Islet of Langerhans (tissue), 1 donor: Measurements from ENCODE around the gene GSX2.

Experiments used
- FAIRE-seq: peaks from one replicate; lab custom pipeline; 2011; peaks lifted over from hg19 to GRCh38; lab: Jason Lieb, UNC

The GSX2 gene

DNA sequence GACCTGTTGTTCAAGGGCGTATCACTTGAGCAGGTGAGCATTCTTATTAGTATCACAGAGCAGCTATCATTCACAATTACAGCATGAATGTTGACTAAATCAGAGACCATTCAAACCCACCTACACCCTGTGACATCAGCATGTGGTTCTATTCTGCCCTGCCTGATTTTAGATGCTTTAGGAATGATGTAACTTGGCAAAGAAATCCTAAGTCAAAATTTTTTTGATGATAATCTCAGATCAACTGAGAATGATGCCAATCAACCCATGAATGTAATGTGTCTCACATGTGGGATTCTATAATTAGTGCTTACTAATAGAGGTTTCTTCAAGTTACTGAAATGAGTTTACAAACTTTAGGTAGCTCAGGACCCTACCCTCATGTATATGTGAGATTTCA, 22.2 kb upstream of the GSX2 start:
- FAIRE-seq, result no peak

DNA sequence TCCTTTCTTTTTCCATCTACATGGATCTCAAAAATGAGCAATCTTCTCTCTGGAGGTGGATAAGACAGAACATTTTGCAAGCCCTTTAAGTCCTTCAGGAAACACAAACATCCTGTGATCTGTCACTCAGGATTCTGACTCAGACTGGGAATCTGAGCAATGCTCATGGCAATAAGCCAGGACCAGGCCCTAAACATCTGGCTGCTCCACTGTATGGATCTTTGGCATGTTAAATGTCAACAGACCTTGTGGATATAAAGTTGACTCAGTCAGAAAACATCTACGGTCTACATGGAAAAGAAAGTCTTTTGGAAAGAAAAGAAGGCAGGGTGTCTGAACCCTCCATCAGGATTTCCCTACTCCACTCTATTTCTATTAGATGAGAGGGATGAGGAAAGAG, 17.8 kb upstream of the GSX2 start:
- no peak for FAIRE-seq

DNA sequence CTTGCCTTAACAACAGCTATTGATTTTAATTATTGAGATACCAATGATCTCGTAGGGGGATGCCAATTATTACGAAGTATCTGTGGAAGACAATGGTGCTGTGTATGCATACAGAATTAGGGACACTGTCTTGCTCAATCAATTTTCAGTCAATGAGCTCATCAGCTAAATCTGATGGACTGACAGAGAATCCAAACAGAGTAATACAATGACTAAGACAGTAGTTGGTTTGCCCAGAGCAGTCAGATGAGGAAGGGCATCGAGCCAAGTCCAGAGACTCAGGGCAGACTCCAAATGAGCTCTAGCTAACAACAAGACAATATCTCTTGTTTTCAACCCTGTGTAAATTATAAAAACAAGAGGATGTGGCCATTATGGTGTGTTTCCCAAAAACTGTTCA, 14.7 kb upstream of the GSX2 start:
- no peak for FAIRE-seq

DNA sequence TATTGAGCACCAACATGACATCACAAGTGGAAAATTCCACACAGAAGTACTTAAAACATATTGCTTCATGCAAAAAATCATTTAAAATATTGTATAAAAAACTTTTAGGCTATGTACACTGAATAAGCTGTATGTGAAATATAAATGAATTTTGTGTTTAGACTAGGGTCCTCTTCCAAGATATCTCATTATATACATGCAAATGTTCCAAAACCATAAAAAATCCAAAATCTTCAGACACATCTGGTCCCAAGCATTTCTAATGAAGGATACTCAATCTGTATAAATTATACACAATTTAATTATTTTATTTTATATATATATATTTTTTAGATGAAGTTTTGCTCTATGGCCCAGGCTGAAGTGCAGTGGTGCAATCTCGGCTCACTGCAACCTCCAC, 10.1 kb upstream of the GSX2 start:
- FAIRE-seq, result no peak

DNA sequence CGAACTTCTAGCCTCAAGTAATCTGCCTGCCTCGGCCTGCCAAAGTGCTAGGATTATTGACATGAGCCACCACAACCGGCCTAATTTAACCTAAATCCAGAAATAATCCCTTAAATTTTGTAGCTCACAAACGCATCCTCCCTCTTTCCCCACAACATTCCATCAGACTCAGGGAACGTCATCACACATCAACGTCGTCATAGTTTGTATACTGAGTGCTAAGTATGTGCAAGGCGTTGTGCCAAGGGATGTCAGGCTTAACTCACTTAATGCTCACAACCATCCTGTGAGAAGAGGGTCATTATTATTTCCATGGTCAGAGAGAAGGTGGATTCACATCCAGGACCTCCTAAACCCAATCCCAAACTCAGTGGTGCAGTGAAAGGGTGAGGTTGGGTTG, 9.6 kb upstream of the GSX2 start:
- no peak for FAIRE-seq

DNA sequence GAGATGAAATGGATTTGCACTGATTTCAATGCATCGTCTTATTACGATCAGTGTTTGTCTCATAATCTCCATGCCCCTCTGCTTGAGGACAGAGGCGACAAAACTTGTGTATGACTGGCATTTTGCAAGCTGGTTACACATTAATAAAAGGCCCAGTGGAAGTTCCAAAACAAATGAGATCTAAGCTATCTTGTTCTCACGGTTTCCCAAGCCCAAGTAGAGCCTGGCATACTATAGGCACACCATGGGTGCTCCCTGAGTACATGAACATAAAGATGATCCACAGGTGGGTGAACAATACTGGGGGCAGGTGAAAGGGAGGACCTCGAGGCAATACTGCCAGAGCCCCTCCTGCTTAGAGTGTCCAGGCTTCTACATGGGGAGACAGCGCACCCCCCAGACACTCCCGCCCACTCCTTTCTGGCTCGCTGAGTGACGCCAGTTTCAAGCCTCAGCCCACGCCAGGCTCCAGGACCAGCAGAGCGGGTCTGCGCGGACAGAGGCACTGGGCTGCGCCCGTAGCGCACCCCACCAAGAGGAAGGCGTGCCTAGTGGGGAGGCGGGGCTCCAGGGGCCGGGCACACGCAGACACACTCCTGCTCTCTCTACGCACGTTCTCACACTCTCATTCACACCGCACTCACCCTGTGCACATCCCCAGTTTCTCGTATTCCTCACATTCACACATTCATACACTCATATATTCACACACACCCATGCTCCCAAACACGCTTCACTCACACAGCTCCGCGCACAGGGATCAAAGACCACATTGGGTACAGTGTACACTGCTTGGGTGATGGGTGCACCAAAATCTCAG, 8.9 kb upstream of the GSX2 start:
- no peak for FAIRE-seq

DNA sequence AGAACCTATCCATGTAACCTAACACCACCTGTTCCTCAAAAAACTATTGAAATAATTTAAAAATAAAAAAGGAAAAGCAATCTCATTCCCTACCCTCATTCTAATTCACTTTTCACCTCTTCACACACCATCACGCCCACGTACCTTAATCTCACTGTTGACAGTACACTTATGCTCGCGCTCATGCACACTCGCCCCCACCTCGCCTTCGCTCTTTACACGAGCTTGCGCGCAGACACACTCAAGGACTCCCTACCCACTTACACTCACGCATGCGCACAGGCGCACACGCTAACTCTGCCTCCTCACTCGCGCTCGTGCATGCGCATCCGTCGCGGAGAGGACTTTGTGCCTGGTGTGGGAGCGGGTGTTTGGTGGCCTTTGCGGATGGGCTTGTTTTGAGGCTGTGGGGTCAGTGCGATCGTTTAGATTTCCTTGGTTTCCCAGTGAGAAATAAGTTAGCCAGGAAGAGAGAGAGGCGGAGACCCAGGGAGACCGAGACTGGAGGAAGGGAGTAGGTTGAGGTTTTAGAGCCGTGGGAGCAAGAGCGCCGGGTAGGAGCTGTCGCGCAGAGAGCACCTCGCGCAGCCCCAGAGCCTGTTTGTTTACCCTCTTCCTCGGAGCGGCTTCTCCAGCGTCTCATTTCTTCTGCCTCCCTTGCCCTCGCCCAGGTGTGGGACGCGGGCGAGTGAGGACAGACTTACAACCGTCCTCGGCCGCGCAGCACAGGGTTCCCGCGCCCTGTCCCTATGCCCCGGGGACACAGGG, 8.1 kb upstream of the GSX2 start:
- no peak for FAIRE-seq

DNA sequence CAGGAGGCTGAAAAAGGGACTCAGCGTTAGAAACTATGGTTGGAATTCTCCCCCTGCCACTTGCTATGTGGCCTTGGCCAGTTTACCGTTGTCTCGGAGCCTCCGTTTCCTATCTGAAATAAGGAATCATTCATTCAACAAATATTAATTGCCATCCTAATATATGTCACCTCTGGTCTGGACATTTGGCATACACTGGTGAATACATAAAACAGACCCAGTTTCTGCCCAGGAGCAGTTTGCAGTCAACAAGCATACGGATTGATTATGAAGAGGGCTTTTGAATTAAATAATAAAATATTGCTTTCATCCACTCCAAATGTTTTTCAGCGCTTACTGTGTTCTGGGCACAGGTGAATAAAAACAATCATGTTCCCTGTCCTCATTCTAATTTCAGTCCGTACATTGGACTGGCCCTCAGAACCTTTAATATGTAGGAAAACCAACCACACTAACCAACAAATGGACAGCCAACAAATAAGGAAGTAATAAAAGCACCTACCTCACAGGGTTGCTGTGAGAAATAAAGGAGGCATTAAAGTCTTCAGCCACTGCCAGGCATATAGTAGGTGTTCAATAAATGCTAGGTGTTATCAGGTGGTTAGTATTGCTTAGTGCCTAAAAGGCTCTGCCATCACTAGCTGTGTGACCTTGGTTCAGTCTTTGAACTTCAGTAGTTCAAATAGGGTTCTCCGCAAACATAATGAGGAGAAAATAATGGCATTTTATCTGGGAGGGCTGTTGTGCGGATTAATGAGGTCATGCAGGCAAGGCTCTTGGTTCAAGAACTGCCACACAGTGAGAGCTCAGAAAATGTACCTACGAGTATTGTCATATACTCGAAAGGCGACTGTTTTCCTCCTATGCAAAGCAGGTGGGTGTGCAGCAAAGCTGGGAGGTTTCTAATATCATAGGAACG, 7.3 kb upstream of the GSX2 start:
- FAIRE-seq, result no peak

DNA sequence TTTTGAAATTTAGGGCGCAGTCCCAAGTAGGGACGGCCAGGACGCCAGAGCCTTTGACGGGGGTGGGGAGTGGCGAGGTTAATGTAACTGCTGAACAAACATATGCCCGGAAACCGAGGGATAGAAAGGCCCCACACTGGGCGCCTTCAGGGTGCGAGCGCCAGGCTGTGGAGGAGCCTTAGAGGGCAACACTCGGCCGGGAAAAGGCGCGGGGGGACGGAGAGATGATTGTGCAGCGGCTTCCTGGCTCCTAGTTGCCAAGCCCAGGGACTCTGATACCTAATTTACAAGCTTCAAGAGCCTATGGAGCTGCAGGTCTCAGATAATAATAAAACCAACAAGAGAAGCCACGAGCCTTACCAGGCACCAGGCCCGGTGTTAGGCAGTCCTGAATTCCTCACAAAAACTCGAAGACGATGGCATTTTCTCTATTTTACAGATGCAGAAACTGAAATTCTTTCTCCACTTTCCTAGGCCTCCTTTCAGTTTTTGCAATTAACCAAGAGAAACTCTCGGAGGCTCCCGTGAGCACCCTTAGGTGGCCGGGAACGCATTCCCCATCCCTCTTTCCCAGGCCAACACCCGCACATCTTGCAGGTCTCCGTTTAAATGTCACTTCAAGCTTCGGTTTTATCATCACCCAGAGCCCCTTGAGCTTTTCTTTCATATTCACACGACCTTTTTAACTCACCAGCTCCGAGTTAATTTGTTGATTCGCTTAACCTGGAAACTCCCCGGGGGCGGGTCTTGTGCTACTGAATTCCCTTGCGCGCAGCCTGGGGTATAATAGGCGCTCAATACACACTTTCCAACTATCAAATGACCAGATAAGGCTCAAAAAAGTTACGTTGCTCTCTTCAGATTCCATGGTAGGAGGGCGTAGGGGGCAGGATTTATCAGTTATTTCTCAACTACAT, 6.4 kb upstream of the GSX2 start:
- FAIRE-seq, result no peak

DNA sequence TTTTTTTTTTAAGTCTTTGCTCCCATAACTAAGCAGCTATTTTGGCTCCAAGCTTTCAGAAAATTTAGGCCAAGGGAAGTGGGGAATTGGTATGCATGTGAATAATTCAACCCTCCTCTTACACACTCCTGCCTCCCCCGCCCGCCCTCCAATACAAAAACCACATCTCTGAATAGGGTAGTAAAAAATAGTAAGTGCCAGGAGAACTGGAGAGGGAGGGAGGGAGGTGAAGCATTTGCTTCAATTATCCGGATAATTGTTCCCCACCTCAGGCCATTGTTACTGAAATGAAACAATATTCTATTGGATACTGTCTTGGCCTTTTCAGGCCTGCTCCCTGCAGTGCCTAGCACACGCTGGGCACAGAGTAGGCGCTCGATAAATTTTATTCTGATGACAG, 5.5 kb upstream of the GSX2 start:
- FAIRE-seq, result no peak

DNA sequence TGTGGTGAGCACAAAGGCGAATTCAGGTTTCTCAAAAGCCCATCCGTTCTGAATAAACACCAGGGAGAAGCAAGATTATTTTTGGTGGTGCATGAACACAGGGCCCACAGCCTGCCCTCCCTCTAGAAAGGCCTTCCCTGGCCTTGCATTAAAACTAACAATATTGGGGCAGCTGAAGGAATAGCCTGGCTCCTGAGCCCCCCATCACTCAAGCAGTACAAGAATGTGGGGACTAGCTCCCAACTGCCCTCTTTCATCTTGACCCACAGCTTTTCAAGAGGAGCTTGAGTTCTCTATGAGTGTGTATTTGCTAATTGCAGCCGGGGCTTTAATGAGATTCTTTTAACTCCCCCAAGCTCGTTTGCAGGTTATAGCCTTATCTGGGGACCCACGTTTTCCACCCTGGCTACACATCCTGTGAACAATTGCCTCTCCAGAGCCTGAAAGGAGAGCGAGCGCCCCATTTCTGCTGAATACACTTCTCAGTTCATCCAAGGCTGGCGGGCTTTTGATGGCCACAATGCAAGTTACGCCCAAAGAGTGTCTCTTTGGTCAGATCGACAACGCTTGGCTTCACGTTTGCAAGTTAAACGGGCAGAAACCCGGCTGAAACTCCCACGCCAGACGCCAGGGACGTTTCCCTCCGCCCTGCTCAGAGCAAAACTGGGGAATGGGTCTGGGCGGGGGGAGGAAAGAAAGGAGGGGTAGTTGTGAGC, 4.7 kb upstream of the GSX2 start:
- no peak for FAIRE-seq

DNA sequence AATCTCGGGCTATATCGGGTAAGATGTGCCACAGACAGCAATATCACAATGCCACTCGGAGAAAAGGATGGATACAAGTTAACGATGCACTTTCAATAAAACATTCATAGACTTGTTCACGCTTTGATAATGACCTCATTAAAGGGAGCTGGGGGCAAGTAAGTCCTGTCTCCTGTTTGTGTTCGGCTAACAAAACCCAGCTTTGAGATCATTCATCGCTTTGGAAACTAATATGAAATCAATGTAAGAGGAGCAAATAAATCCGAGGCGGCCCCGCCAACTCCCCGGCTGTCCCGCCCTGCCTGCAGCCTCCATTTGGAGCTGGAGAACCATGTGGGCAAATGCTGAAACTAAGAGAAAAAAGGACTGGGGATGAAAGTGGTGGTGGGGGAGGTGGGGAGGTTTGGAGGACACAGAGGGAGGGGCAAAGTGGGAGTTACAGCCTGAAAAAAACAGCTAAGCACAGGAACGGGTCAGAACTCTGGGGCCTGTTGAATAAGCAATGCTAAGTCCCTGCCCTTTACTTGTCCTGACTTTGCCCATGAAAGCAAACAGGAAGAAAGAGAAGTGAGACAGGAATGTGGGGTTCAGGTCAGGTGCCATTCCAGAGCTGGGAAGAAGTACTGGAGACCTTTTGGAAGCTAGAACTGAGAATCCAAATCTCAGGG, 3.5 kb upstream of the GSX2 start:
- no peak for FAIRE-seq

DNA sequence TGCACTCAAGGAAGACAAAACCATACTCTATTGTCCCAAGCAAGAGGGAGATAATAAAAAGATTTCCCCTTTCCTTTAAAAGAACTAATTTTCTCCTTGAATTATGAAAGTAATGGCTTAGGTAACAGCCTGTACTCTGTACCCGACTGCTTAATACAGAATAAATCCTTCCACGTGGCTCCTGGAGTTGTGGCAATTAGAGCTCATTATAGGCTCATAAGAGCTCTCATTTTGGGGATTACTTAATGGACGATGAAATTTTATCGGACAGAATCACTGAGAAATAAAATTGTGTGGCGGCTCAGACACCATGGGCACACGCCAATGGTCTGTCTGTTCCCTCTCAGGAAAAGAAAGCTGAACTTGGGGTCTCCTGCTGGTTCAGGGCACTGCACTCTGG, 2.8 kb upstream of the GSX2 start:
- no peak for FAIRE-seq

DNA sequence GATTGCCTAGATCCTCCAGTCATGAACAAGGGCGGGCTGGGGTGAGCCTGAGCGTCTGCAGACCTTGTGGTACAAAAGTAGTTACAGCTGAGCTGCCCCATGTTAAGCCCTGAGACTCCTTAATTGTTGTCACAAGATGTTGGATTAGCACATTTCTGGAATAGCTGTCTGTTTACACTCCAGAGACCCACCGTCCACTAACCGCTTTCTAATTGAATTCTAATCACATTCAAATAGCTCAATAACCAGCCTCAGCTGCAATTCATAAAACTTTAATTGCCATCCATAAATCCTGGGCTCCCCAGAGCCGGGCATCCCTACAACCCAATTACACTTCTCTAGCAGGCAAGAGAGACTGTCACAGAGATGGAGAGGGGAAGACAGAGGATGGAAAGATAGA, 1.6 kb upstream of the GSX2 start:
- FAIRE-seq, result no peak

DNA sequence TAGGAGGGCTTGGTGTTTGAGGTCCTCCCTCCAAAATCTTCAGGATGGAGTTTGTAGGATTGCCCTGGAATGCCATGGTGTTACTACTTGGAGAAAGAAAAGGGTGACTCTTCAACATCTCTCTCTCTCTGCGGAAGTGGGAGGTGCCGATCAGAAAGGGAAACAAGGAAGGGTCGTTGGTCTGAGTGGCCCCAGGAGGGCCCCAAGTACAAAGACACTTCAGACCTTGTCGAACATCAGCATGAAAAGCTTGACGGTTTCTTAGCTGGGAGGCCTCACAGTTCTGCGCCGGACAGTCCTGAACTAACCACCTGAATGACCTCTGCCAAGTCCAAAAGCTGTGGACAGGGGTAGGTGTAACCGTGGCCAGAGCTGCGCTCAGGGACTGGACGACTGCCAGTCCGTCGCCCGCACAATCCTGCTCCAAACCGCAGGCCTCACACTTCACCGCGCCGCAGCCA, 646 bp upstream of the GSX2 start:
- no peak for FAIRE-seq

DNA sequence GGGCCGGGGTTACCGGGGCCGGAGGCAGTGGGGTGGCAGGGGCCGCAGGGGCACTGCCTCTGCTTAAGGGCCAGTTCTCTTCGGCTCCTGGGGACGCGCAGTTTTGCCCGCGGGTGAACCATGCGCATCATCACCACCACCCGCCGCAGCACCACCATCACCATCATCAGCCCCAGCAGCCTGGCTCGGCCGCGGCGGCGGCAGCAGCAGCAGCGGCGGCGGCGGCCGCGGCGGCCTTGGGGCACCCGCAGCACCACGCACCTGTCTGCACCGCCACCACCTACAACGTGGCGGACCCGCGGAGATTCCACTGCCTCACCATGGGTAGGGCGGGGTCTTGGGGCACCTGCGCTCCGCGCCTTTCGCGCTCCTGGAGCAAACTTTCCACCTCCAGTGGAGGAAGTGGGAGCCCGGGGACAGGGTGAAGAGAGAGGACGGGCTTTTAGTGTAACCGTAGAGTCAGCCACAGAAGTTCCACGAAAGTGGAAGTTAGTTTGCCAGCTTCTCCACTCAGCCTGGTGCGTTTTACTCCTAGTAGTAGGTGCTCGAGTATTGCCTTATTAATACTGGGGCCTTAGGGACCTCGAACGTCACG, 729 bp downstream of the GSX2 start:
- FAIRE-seq, result no peak

DNA sequence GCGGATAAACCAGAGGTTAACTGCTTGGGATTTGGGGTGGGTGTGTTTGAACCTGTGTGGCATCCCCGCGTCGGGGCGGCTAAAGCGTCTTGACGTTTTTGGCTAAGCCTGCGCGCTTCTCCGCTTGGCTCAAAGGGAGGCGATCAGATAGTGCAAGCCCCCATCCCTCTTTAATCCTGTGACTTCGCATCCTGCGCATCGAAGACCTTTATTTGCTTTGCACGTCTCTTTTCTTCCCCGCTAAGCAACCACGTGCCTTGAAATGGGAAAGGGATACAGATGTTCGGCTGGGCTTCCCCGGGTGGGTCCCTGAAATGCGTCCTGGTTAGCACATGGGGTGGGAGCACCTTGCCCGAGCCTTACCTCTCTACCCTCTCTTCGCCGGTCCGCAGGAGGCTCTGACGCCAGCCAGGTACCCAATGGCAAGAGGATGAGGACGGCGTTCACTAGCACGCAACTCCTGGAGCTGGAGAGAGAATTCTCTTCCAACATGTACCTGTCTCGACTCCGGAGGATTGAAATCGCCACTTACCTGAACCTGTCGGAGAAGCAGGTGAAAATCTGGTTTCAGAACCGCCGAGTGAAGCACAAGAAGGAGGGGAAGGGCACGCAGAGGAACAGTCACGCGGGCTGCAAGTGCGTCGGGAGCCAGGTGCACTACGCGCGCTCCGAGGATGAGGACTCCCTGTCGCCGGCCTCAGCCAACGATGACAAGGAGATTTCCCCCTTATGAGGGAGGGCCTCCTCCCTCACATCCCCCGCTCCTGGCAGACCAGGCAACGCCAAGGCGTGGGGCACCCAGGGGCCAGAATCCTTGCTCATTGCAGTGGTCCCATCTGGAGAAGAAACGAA, 1.5 kb downstream of the GSX2 start:
- FAIRE-seq, result no peak

DNA sequence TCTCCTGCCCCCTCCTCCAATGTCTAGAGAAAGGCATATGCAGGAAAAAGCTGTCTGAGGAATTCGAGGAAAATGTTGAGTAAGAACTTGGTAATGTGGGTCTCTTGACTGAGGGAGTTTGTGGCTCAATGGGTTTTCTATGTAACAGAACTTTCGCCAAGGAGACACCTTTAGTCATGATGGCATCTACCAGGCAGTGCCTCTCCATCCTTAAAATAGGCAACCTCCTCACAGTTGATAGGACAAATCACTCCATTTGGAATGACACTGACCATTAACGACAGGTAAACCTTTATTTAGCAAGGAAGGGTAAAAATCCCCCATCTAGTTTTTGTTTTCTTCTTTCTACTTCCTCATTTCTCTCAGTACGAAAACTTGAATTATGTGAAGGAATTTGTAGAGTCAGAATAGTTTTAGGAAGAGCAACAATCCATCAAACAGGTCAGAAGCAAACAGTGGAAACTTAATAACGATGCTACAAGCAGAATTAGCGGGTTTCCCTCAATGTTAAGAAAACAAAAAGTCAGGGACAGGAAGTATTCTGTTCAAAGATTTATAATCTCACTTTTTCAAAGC, 2.7 kb downstream of the GSX2 start:
- no peak for FAIRE-seq

DNA sequence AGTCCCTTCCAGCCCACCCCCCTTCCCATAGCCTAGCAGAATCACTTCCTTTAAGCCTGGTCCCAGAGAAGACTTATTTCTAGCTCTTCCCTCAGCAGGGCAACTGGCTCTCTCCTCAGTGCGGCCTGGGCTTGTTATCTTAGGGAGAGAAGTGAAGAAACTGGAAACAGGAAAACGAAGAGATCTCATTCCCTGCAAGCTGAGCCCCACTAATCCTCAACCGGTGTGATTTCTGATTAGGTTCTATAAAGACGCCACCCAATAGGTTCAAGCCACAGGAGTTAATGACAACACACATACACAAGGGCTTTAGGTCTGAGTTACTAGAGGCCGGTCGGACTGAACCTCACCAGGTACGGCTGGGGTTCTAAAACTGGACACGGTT, 3.2 kb downstream of the GSX2 start:
- no peak for FAIRE-seq
